Type B pancreatic cell (in vitro differentiated cells): Measurements from ENCODE around the gene CRELD2. TPM values are rescaled to one million over a fixed set of nuclear protein-coding genes. Genes with fewer than 3 reads are reported as not detected.

ENCODE experiments used
- DNase-seq: peaks from one replicate; pipeline ENCODE4 v3.0.0; 2021; ENCODE audit warnings: mixed read lengths; ENCODE audit not compliant: unreplicated experiment; ENCODE audit errors: extremely low spot score
- H3K27ac Mint-ChIP-seq: 2 replicates; pipeline ENCODE4 v1.8.0; 2021; ENCODE audit warnings: mild to moderate bottlenecking, mixed read lengths
- H3K27me3 Mint-ChIP-seq: 2 replicates; pipeline ENCODE4 v1.8.0; 2021; ENCODE audit warnings: mixed read lengths
- H3K36me3 Mint-ChIP-seq: 2 replicates; pipeline ENCODE4 v1.8.0; 2021; ENCODE audit warnings: mixed read lengths
- H3K4me1 Mint-ChIP-seq: one replicate; pipeline ENCODE4 v1.8.0; 2021; ENCODE audit warnings: mixed read lengths; ENCODE audit not compliant: unreplicated experiment
- H3K4me3 Mint-ChIP-seq: 2 replicates; pipeline ENCODE4 v1.8.0; 2021; ENCODE audit warnings: mild to moderate bottlenecking, mixed read lengths
- H3K9me3 Mint-ChIP-seq: 2 replicates; pipeline ENCODE4 v1.8.0; 2021; ENCODE audit warnings: mixed read lengths
- CTCF ChIP-seq: fragments of 200-600 bp; sonication (generic); conservative IDR thresholded peaks from 2 replicates; pipeline ENCODE4 v1.5.0; 2021; ENCODE audit warnings: antibody characterized with exemption, mild to moderate bottlenecking
- total RNA-seq: library from RNA; stranded (reverse); gene quantifications from 2 replicates; pipeline ENCODE4 v1.2.1, GENCODE V29; 2021; ENCODE audit warnings: low replicate concordance

The CRELD2 gene
- total RNA-seq, 1 donor from 2014 or later = 55.8 TPM

- H3K27me3 Mint-ChIP-seq = no peaks in the 10 kb centered on the region
- DNase-seq = no peak
- H3K27ac Mint-ChIP-seq = peak overlapping the region; percentile 68
- no peak for TF ChIP-seq CTCF
- H3K36me3 Mint-ChIP-seq = peaks cover 5% of the 10 kb centered on the region
- H3K4me1 Mint-ChIP-seq = peaks cover 4% of the 10 kb centered on the region
- peak overlapping the region; percentile 76 for H3K4me3 Mint-ChIP-seq
- no peaks in the 10 kb centered on the region for H3K9me3 Mint-ChIP-seq
Observed at GRCh38 chr22:49964136-49965090, 46.0 kb downstream of the CRELD2 start.

- TF ChIP-seq CTCF = no peak
- H3K9me3 Mint-ChIP-seq = no peaks in the 10 kb centered on the region
- peaks cover 5% of the 10 kb centered on the region for H3K36me3 Mint-ChIP-seq
- no peak overlapping the region for H3K4me3 Mint-ChIP-seq
- H3K27ac Mint-ChIP-seq = no peak overlapping the region
- H3K27me3 Mint-ChIP-seq = peaks cover under 1% of the 10 kb centered on the region
- no peak for DNase-seq
- H3K4me1 Mint-ChIP-seq = peaks cover 4% of the 10 kb centered on the region
Observed at GRCh38 chr22:49965091-49966040, 46.9 kb downstream of the CRELD2 start.

- Mint-ChIP-seq H3K9me3 (no peaks in the 10 kb centered on the region), H3K27me3 (peaks cover 7% of the 10 kb centered on the region), H3K4me3 (no peak overlapping the region), H3K27ac (peak overlapping the region; percentile 55), H3K4me1 (peaks cover 8% of the 10 kb centered on the region), H3K36me3 (peaks cover 5% of the 10 kb centered on the region)
- no peak for TF ChIP-seq CTCF
- no peak for DNase-seq
Observed at GRCh38 chr22:49966041-49966773, 47.8 kb downstream of the CRELD2 start.

- TF ChIP-seq CTCF = no peak
- Mint-ChIP-seq H3K9me3 (no peaks in the 10 kb centered on the region), H3K4me3 (no peak overlapping the region)
Observed at GRCh38 chr22:49966774-49967705, 48.6 kb downstream of the CRELD2 start.

More at GRCh38 chr22:49966774-49967705, 48.6 kb downstream of the CRELD2 start:
- peak overlapping the region; percentile 79 for H3K27ac Mint-ChIP-seq
- H3K27me3 Mint-ChIP-seq = peaks cover 7% of the 10 kb centered on the region
- no peak for DNase-seq
- peaks cover 8% of the 10 kb centered on the region for H3K4me1 Mint-ChIP-seq
- H3K36me3 Mint-ChIP-seq = peaks cover 5% of the 10 kb centered on the region
